Astrocyte of the spinal cord (primary cell): ENCODE results near the gene EEA1.

Source experiments
- DNase-seq: peaks from one replicate; pipeline ENCODE4 v3.0.0; 2011; ENCODE audit warnings: low read depth, low spot score
- H3K4me3 ChIP-seq: 2 replicates; pipeline ENCODE4 v1.5.1; 2011; ENCODE audit warnings: low read depth, mild to moderate bottlenecking, low read length, moderate library complexity
- in situ Hi-C: cut with HindIII; loops from 2 replicates; pipeline ENCODE4 v1.10.0; 2017; ENCODE audit warnings: low sequenced_read_pairs
- TF ChIP-seq, protein P1 (sequence below): IDR thresholded peaks from 2 replicates; pipeline ENCODE4 v1.5.1; 2012; ENCODE audit warnings: low read depth, mild to moderate bottlenecking, low read length, inconsistent platforms

The EEA1 gene

DNA sequence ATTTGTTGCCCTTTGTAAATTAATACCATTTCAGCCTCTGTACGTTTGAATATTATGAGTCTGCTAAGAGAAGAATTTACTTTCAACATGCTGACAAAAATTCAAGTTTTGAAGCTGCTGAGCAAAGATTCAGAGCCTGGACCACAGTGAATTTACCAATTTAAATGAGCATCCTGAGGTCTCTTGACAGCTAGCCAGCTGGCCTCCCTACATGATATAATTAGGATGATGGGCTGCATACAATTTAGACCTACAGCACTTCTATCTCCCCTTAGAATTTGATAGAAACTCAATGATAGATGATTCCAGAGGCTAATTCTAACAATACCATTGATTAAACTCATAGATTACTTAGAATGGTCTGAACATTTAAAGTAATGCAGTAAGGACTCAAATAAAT, 10.0 kb upstream of the EEA1 start:
- in situ Hi-C loops = no loop called here
- TF ChIP-seq, protein P1, sequence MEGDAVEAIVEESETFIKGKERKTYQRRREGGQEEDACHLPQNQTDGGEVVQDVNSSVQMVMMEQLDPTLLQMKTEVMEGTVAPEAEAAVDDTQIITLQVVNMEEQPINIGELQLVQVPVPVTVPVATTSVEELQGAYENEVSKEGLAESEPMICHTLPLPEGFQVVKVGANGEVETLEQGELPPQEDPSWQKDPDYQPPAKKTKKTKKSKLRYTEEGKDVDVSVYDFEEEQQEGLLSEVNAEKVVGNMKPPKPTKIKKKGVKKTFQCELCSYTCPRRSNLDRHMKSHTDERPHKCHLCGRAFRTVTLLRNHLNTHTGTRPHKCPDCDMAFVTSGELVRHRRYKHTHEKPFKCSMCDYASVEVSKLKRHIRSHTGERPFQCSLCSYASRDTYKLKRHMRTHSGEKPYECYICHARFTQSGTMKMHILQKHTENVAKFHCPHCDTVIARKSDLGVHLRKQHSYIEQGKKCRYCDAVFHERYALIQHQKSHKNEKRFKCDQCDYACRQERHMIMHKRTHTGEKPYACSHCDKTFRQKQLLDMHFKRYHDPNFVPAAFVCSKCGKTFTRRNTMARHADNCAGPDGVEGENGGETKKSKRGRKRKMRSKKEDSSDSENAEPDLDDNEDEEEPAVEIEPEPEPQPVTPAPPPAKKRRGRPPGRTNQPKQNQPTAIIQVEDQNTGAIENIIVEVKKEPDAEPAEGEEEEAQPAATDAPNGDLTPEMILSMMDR = no peak
- H3K4me3 ChIP-seq = no peak overlapping the region
- no peak for DNase-seq

DNA sequence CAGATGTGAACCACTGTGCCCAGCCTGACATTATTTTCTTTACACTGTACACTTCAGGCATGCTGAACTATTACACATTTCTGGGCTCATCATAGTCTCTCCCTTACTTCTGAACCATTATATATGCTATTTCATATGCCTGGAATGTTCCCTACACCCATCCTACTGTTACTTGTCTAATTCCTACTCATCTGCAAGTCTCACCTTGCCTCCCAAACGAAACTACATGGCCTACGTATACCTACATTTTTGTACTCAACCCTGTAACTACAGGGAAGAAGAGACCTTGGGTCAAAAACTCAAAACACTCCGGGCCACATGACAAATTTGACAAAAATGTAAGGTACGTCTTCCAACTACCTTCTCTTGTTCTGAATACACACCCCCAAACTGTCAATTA, 9.5 kb upstream of the EEA1 start:
- H3K4me3 ChIP-seq = no peak overlapping the region
- no peak for DNase-seq
- in situ Hi-C loops = no loop called here
- TF ChIP-seq, protein P1 = no peak

- in situ Hi-C loops = no loop called here
- no peak overlapping the region for H3K4me3 ChIP-seq
- TF ChIP-seq, protein P1 = no peak
- no peak for DNase-seq
Measured at GRCh38 chr12:92938018-92938417, 8.9 kb upstream of the EEA1 start.

DNA sequence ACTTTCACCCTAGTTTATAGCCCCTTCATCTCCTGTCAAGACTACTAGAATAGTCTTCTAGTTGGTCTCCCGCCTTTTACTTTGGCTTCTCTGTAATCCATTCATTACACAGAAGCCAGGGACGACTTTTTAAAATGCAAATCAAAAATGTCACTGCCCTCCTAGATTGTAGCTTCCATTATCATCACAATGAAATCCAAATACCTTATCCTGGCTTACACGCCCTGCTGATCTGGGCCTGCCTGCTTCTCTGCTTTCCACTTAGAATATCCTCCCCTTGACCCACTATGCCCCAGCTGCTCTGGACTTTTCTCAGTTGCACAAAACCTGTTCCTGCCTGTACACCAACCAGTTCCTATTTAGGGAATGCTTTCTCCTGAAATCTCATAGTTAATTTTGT, 4.5 kb upstream of the EEA1 start:
- no peak for DNase-seq
- TF ChIP-seq, protein P1 = no peak
- in situ Hi-C loops = no loop called here
- H3K4me3 ChIP-seq = no peak overlapping the region

DNA sequence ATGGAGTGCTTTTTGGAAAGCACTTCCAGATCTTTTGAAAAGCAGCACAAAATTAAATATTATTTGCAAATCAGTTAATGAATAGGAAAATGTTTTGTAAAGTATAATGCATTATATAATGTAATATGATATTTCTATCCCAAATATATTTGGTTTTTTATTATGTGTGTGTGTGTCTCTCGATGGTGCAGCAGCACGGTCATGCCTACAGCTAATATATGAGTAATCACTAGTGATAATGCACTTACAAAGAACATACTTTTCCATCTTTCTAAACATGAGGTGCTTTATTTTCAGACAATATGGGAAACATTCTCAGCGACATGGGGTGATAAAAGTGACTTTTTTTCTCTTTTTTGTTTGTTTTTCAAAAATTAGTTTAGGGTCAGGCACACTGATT, 1.3 kb upstream of the EEA1 start:
- no peak for DNase-seq
- TF ChIP-seq, protein P1 = no peak
- in situ Hi-C loops = no loop called here
- H3K4me3 ChIP-seq = no peak overlapping the region

- TF ChIP-seq, protein P1 = no peak
- DNase-seq = peak; percentile 11
- in situ Hi-C loops = no loop called here
- H3K4me3 ChIP-seq = peak overlapping the region; percentile 75
Measured at GRCh38 chr12:92929983-92930382, 888 bp upstream of the EEA1 start.

- TF ChIP-seq, protein P1 = no peak
- in situ Hi-C loops = no loop called here
- DNase-seq = no peak
- peak overlapping the region; percentile 75 for H3K4me3 ChIP-seq
Measured at GRCh38 chr12:92928421-92928961, 604 bp downstream of the EEA1 start.
